GM21381 (cell line): Measurements from ENCODE around the gene ALDH1A2.
"Not testable (repeated sequence)": the region's sequence is repeated elsewhere in the genome, so short reads cannot be mapped to it uniquely, and the experiment has no call there.

Experiments used
- ATAC-seq: cut with Tn5 transposase; IDR thresholded peaks from one replicate; pipeline ENCODE4 v1.9.1; 2021; ENCODE audit warnings: mild to moderate bottlenecking, moderate library complexity; ENCODE audit not compliant: unreplicated experiment

ALDH1A2 gene

GRCh38 chr15:58065445-58066041 is at the start of gene ALDH1A2:
ALDH1A2 (minus strand) TSS chr15:58065711; CDS start chr15:58065650, 61 bp downstream.
- ATAC-seq = no peak

GRCh38 chr15:58114812-58115211 is 49.3 kb upstream of the ALDH1A2 start:
- ATAC-seq = no peak

GRCh38 chr15:58114388-58114787 is 48.9 kb upstream of the ALDH1A2 start:
- ATAC-seq = no peak

- ATAC-seq = not testable (repeated sequence)
Observed at GRCh38 chr15:58113358-58113757, 47.8 kb upstream of the ALDH1A2 start.

GRCh38 chr15:58111718-58112104 is 46.2 kb upstream of the ALDH1A2 start:
- ATAC-seq = no peak

- ATAC-seq = no peak
Observed at GRCh38 chr15:58110999-58111717, 45.6 kb upstream of the ALDH1A2 start.

GRCh38 chr15:58109419-58109818 is 43.9 kb upstream of the ALDH1A2 start:
- no peak for ATAC-seq

GRCh38 chr15:58108117-58108516 is 42.6 kb upstream of the ALDH1A2 start:
- ATAC-seq = no peak

- ATAC-seq = no peak
Observed at GRCh38 chr15:58103482-58103881, 38.0 kb upstream of the ALDH1A2 start.

- no peak for ATAC-seq
Observed at GRCh38 chr15:58096529-58097084, 31.1 kb upstream of the ALDH1A2 start.

GRCh38 chr15:58095415-58095814 is 29.9 kb upstream of the ALDH1A2 start:
- no peak for ATAC-seq

GRCh38 chr15:58087871-58088270 is 22.4 kb upstream of the ALDH1A2 start:
- no peak for ATAC-seq

GRCh38 chr15:58086491-58086890 is 21.0 kb upstream of the ALDH1A2 start:
- ATAC-seq = no peak

- no peak for ATAC-seq
Observed at GRCh38 chr15:58083526-58083925, 18.0 kb upstream of the ALDH1A2 start.

- no peak for ATAC-seq
Observed at GRCh38 chr15:58081891-58082290, 16.4 kb upstream of the ALDH1A2 start.

GRCh38 chr15:58081456-58081855 is 15.9 kb upstream of the ALDH1A2 start:
- no peak for ATAC-seq

- ATAC-seq = not testable (repeated sequence)
Observed at GRCh38 chr15:58080959-58081358, 15.4 kb upstream of the ALDH1A2 start.

GRCh38 chr15:58080398-58080797 is 14.9 kb upstream of the ALDH1A2 start:
- ATAC-seq = no peak

- no peak for ATAC-seq
Observed at GRCh38 chr15:58078591-58078990, 13.1 kb upstream of the ALDH1A2 start.

GRCh38 chr15:58077427-58077826 is 11.9 kb upstream of the ALDH1A2 start:
- ATAC-seq = no peak

GRCh38 chr15:58074452-58074851 is 8.9 kb upstream of the ALDH1A2 start:
- no peak for ATAC-seq

GRCh38 chr15:58070801-58071418 is 5.4 kb upstream of the ALDH1A2 start:
- ATAC-seq = no peak
